NB4 (cell line): ENCODE data around the gene PRKAB2.
"Not testable (repeated sequence)": the region's sequence is repeated elsewhere in the genome, so short reads cannot be mapped to it uniquely, and the experiment has no call there.

Experiments used
- DNase-seq: peaks from one replicate; pipeline ENCODE4 v3.0.0; 2010; ENCODE audit warnings: low read depth
- H3K4me3 ChIP-seq: one replicate; pipeline ENCODE4 v1.5.1; 2011; ENCODE audit warnings: mild to moderate bottlenecking, low read depth, low read length, moderate library complexity
- MYC ChIP-seq: IDR thresholded peaks from 2 replicates; pipeline ENCODE4 v1.6.1; 2011; ENCODE audit warnings: low read depth, low read length
- POLR2A ChIP-seq: IDR thresholded peaks from 2 replicates; pipeline ENCODE4 v1.6.1; 2011; ENCODE audit warnings: mild to moderate bottlenecking; ENCODE audit not compliant: insufficient read length; ENCODE audit errors: extremely low read depth
- TF ChIP-seq, protein P1 (sequence below): IDR thresholded peaks from one replicate; pipeline ENCODE4 v1.5.1; 2012; ENCODE audit warnings: low read depth, low read length
- TF ChIP-seq, protein P2 (sequence below): IDR thresholded peaks from 2 replicates; pipeline ENCODE4 v1.6.1; 2011; ENCODE audit warnings: low read depth, low read length

Gene PRKAB2

DNA sequence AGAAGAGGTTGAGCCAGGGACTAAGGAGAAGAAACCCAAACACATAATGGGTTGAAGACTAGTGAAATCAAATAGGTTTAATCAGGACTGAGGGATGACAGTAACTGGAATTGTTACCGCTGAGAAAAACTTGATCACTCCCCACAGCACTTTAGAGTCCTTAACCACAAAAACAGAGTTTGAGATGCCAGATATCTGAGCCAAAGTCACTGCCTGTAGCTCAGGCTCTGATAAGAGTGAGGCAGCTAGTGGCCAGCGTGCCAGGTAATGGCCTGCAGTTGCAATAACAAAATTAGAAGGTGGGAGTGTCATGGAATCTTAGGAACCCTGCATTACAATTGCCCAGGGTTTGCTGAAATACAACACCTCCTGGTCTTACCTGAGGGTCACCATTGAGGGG, 48.0 kb downstream of the PRKAB2 start:
- no peak overlapping the region for H3K4me3 ChIP-seq
- DNase-seq: no peak
- TF ChIP-seq POLR2A: no peak
- TF ChIP-seq, protein P1, sequence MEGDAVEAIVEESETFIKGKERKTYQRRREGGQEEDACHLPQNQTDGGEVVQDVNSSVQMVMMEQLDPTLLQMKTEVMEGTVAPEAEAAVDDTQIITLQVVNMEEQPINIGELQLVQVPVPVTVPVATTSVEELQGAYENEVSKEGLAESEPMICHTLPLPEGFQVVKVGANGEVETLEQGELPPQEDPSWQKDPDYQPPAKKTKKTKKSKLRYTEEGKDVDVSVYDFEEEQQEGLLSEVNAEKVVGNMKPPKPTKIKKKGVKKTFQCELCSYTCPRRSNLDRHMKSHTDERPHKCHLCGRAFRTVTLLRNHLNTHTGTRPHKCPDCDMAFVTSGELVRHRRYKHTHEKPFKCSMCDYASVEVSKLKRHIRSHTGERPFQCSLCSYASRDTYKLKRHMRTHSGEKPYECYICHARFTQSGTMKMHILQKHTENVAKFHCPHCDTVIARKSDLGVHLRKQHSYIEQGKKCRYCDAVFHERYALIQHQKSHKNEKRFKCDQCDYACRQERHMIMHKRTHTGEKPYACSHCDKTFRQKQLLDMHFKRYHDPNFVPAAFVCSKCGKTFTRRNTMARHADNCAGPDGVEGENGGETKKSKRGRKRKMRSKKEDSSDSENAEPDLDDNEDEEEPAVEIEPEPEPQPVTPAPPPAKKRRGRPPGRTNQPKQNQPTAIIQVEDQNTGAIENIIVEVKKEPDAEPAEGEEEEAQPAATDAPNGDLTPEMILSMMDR: no peak
- TF ChIP-seq, protein P2, sequence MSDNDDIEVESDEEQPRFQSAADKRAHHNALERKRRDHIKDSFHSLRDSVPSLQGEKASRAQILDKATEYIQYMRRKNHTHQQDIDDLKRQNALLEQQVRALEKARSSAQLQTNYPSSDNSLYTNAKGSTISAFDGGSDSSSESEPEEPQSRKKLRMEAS: no peak
- TF ChIP-seq MYC: no peak

DNA sequence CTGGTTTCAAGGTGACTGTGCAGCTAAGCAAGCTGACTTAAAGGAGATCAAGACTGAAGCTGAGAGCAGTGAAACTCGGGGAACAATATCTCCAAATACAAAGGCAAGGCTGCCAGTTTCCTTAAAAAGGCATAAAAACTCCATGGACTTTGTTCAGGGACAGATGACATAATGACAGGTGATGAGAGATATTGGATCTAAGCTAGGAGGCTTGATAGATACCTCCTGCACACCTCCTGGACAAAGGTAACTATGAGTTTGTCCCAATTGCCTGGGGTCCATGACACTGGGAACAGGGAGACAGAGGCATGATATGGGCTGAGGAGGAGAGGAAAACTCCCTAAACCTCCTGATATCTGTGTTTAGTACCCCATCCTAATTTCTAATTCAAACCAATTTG, 55.2 kb downstream of the PRKAB2 start:
- no peak for DNase-seq
- TF ChIP-seq POLR2A (no peak), MYC (no peak)
- TF ChIP-seq, protein P1: no peak
- TF ChIP-seq, protein P2: no peak
- H3K4me3 ChIP-seq: no peak overlapping the region

DNA sequence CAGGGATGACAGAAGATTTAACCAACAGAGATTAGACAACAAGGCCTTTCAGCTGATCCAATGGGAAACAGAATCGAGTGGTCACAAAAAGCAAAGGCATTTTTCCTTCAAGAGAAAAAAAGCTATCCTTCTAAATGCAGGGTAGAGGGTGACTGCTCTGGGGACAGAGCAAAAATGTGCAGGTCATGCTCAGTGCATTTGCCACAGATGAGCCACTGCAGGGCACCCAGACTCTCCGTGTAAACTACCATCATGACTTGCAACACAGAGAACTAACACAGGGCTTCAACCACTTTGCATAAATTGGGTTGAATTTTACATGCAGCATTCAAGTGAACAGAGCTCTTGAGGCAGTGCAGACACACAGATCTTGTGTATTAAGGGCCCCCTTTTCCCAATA, 56.8 kb downstream of the PRKAB2 start:
- no peak overlapping the region for H3K4me3 ChIP-seq
- TF ChIP-seq POLR2A: no peak
- TF ChIP-seq, protein P2: no peak
- DNase-seq: no peak

DNA sequence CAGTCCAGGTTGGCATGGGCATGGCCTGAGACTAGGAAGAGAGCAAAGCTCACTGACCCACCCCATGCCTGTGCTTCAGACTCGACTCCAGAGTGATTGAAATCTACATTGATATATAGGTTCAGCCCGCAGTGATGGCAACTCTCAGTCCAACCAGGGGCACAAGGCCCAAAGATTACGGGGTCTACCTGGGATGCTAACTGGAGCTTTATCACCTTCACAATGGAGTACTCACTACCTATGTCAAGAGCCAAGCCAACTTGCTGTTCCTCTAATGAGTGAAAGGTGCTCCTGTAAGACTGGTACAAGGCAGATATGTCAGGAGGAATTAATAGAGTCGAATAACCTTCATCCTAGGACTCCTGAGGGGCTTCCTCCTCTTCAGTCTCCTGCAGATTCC, 57.2 kb downstream of the PRKAB2 start:
- not testable (repeated sequence) for DNase-seq, H3K4me3 ChIP-seq

DNA sequence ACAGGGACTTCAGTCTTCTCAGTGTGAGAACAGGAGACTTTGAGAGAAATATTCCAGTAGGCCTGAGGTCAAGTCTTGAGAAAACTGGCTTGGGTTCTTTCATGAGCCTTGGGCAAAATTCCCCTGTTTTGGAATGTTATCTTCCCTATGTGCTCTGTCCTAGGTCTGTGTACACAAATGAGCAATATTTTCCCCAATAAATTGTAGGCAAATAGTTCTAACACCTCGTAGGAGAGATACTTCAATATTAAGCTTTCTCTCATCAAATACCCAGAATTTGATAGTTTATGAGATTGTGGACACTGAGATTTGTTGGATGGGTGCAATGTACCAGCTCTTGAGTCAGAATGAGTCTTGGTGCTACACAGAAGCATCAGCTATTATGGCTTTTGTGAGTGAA, 57.9 kb downstream of the PRKAB2 start:
- DNase-seq, H3K4me3 ChIP-seq: not testable (repeated sequence)

DNA sequence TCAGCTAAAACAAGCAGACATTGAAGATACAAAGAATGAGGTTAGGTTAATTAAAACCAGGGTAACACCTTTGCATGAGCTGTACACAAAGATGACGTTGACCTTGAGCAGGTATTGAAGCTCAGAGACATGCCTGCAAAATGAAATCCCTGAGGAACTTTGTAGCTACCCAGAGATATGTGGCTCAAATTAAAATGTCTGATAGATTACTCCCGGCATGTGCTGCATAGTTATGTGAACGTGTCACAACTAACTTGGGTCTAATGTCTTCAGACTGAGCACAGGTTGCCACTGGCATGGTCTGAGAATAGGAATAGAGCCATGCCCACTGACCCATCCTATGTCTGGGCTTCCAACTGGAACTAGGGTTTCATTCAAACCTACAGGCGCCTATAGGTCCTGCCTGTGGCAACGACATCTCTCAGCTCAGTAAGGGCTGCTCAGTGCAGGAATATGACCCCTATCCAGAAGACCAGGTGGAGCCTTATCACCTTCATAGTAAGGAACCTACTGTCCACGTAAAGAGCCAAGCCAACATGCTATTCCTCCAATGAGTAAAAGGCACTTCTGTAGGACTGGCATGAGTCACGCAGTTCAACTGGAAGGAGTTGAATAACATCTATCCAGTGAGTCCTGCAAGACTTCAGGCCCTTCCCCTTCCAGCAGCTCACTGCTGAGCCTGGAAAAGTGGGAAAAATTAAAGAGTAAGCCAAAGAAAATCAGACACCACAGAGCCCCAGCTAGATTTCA, 60.7 kb downstream of the PRKAB2 start:
- TF ChIP-seq POLR2A (no peak), MYC (no peak)
- TF ChIP-seq, protein P2: no peak
- TF ChIP-seq, protein P1: no peak
- DNase-seq: no peak
- H3K4me3 ChIP-seq: no peak overlapping the region

DNA sequence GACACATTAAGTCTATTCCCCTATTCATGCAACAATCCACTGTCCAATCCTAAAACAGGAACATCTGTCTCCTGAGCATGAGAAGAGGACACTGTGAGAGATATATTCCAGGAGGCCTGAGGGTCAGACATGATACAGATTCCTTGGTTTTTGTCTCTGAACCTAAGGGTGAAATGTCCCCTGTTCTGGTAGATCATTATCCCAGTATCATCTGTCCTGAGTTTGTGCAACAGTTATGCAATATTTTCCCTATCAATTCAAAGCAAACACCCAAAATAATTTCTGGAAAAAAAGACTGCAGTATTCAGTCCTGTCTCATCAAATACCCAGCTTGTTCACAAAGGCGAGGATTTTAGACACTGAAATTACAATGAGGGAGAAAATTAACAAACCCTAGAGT, 61.4 kb downstream of the PRKAB2 start:
- DNase-seq: no peak
- no peak for TF ChIP-seq MYC
- TF ChIP-seq POLR2A: no peak
- TF ChIP-seq, protein P2: no peak
- TF ChIP-seq, protein P1: no peak
- no peak overlapping the region for H3K4me3 ChIP-seq
